Astrocyte of the spinal cord (primary cell): Measurements from ENCODE around the gene LYST.

Experiments used
- DNase-seq: peaks from one replicate; pipeline ENCODE4 v3.0.0; 2011; ENCODE audit warnings: low read depth, low spot score
- H3K4me3 ChIP-seq: 2 replicates; pipeline ENCODE4 v1.5.1; 2011; ENCODE audit warnings: low read depth, mild to moderate bottlenecking, low read length, moderate library complexity
- CTCF ChIP-seq: IDR thresholded peaks from 2 replicates; pipeline ENCODE4 v1.5.1; 2012; ENCODE audit warnings: low read depth, mild to moderate bottlenecking, low read length, inconsistent platforms
- in situ Hi-C: cut with HindIII; loops from 2 replicates; pipeline ENCODE4 v1.10.0; 2017; ENCODE audit warnings: low sequenced_read_pairs

The LYST gene

DNA sequence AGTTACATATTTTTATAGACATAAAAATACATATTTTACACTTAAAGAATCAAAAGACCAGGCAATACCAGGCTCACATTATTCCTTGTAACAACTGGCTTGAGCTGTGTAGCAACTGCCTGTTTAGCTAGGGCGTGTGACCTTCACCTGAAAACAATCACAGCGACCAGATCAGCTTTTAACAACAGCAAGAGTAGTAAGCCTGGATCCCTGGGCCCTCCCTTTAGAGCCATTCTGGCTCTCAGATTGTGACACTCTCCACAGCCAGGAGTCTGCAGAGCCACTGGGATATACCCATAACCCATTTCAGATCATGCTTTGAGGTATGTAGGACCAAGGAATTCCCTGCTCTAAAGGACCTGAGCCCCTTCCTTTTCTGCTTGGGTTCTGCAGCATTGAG is 187.7 kb downstream of the LYST start:
- no peak overlapping the region for H3K4me3 ChIP-seq
- in situ Hi-C loops, result no loop called here
- TF ChIP-seq CTCF, result no peak
- no peak for DNase-seq

DNA sequence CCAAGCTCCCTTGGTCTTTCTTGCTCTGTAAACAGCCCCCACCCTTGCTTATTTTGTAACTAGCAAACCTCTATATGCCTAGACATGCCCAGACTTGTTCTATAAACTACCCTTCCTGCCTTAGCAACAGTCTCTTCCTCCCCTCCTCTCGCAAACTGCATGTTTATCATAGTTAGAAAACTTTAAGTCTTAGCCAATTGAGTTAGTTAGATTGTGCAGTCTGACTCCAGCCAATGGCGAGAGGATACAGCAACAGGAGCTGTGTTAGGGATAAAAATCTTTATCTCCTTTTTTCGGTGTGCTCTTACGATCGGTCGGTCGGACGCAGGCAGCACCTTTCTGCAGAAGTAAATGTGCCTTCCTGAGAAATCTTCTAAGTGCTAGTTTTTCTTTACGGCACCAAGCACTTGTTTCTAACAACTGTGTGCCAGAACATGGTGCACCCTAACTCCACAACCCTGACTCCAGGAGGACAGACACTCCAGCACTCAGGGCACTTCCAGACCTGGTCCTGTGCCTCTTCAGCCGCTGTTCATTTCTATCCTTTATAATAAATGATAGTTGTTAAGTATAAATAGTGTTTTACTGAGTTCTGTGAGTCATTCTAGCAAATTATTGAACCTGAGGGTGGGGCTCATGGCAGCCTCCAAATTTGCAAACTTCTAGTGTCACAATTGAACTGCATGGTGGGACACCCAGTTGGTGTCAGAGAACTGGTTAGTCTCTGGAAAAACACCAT is 191.4 kb downstream of the LYST start:
- H3K4me3 ChIP-seq, result no peak overlapping the region
- in situ Hi-C loops, result no loop called here
- DNase-seq, result no peak
- no peak for TF ChIP-seq CTCF

- TF ChIP-seq CTCF, result no peak
- H3K4me3 ChIP-seq, result no peak overlapping the region
- DNase-seq, result no peak
- in situ Hi-C loops, result no loop called here
These were observed 192.7 kb downstream of the LYST start for GRCh38 chr1:235673981-235674380.

- no peak for DNase-seq
- in situ Hi-C loops, result no loop called here
- no peak overlapping the region for H3K4me3 ChIP-seq
- no peak for TF ChIP-seq CTCF
These were observed 194.7 kb downstream of the LYST start for GRCh38 chr1:235671992-235672391.

DNA sequence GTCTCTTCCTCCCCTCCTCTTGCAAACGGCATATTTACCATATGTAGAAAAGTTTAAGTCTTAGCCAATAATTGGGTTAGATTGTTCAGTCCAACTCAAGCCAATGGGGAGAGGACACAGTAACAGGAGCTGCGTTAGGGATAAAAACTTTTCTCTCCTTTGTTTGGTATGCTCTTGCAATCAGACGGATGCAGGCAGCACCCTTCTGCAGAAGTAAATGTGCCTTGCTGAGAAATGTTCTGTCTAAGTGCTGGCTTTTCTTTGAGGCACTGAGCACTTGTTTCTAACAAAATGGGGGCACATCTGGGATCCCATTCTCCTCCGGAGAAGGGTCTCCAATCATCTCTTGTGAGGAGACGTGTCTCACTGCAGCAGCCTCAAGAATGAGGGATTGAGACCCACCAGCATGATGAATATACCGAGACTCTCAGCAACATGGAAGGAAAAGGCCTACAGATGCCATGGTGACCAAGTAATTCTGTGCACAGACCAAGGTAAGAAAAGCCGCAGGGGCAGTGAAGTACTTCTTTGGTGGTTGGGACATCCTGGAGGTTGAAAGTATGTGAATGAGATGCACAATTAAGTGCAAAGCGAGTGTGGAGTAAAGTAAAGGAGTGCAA is 196.4 kb downstream of the LYST start:
- no peak overlapping the region for H3K4me3 ChIP-seq
- peak; percentile 11 for DNase-seq
- no peak for TF ChIP-seq CTCF
- in situ Hi-C loops, result no loop called here

DNA sequence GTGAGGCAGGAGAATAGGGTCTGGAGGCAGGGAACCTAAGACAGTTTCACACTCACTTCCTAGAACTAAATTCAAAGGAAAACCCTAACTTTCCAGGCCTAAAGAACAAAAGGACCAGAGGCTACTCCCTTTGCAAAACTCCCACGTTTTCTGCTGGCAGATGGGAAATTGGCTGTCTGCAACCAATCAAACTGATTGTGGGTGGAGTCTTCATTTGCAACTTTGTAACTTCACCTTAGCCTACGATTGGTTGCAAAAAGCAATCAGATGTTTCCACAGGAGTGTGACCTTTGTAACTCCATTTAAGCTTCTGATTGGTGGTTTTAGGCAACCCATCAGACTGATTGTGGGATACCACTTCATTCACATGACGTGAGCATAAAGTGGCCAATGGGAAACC is 197.4 kb downstream of the LYST start:
- no peak for TF ChIP-seq CTCF
- in situ Hi-C loops, result no loop called here
- no peak overlapping the region for H3K4me3 ChIP-seq
- DNase-seq, result no peak
